PC-3 (cell line): ENCODE data around the gene RETREG1.

Experiments
- CTCF ChIP-seq: fragments of 300-600 bp; sonication (generic); conservative IDR thresholded peaks from 2 replicates; pipeline ENCODE4 v1.5.1; 2017; ENCODE audit warnings: antibody characterized with exemption, low read depth, mild to moderate bottlenecking, low read length
- EZH2 ChIP-seq: fragments of 300-600 bp; sonication (generic); IDR thresholded peaks from one replicate; pipeline ENCODE4 v1.6.1; 2017; ENCODE audit warnings: antibody characterized with exemption, mild to moderate bottlenecking, low read length; ENCODE audit not compliant: unreplicated experiment

GRCh38 chr5:16603701-16604100 lies 13.1 kb downstream of the RETREG1 start:
- no peak for TF ChIP-seq EZH2
- TF ChIP-seq CTCF: no peak
